Measurements from ENCODE around the gene RBM4B.
A peak's percentile ranks its signal among the peaks of the same experiment; 100 is the strongest.

Gene RBM4B

DNA sequence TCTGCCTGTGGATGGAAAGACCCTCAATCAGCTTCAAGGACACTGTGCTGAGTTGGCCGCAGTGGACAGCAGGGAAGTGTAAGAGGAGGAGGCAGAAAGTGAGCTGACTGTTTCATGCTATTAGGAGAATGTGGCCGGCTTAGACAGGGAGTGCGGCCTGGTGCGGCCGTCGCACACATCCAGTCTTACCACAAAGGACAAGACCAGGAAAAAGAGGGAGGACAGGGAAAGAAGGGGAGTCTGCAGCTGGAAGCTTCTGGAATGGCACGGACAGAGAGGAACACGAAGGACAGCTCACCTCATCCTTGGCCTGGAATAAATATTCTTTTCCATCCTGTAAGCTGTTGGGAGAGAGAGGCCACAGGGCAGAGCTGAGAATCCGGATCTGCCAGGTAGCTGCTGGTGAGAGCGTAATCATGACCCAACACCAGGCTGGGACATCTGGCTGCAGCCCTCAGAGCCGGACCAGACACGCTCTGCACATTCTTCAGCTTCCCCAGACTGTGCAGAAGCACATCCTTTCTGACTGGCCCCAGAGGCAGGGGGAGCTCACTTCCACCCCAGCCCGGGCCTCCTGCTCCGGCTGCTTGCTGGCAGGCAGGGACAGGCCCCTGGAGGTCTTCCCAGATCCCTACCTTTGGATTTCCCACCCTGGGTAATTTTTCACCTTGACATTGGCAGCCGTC, 8.6 kb upstream of the RBM4B start:
- no peak for DNase-seq

DNA sequence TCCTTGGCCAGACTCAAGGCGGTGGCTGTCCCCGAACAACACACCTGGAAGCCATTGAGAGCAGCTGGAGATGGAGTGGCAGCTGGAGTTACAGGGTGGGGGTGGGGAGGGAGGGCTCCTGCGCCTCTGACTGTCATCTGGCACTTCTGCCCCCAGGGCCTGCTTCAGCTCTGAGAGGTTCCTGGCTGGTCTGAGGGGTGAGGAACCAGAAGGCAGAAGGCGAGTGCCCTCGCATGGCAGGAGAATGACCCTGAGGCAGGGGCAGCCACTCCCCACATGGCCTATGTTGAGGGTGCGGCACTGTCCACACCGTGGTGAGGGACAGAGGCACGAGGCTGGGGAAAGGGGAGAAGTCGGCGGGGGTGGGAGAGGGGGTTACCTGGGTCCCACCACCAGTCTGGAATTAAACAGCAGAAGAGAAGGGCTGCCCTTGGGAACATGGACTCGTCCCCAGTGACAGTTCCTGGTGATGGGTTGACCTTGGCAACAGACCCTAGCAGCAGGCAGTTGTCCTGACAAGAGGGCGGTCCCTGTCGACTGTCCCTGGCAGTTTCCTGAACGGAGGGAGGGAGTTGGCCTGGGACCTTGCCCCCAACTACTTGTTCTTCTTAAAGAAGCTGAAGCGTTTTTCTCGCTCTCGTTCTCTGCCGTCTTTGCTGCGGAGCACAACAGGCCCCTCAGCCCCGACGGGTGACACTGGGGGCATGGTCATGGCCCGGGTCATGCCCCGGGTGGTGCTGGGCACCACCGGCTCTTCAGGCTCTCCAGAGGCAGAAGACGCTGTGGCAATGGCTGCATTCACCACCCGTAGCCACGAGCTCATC, 7.8 kb upstream of the RBM4B start:
- no peak for DNase-seq

DNA sequence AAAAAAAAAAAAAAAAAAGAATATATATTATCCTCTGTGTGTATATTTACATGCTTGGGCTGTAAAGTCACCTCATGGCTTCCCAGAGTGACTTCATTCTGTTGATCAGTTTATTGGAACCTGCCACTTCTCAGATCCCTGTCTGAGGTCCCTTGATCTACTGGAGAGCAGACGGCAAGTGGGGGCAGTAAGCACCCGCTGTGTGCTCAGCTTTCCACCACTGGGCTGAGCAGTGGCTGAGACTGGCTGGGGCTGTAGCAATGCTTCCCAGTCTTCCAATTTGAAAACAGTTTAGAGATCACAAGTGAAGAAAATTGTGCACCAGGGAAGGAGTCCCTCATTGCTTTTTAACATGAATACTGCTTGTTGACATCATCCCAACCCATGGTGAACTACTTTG, 6.9 kb upstream of the RBM4B start:
- no peak for DNase-seq

DNA sequence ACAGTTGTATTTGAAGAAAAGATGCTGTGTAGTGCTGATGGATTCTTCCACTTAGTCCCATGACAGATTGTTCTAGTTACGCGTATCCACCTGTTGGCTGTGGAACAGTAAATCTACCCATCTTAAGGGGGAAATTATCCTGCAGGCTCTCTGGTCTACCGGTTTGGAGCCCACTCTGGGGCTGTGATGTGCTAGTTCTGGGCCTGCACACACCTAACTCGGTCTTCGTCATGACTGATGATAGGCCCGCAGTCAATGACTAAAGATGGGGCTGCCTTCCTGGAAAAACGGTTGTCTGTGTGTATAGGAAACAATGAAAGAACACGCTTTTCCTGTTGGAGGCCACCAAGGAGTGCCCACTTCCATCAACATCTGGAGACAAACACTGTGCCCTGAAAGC, 6.2 kb upstream of the RBM4B start:
- no peak for DNase-seq

DNA sequence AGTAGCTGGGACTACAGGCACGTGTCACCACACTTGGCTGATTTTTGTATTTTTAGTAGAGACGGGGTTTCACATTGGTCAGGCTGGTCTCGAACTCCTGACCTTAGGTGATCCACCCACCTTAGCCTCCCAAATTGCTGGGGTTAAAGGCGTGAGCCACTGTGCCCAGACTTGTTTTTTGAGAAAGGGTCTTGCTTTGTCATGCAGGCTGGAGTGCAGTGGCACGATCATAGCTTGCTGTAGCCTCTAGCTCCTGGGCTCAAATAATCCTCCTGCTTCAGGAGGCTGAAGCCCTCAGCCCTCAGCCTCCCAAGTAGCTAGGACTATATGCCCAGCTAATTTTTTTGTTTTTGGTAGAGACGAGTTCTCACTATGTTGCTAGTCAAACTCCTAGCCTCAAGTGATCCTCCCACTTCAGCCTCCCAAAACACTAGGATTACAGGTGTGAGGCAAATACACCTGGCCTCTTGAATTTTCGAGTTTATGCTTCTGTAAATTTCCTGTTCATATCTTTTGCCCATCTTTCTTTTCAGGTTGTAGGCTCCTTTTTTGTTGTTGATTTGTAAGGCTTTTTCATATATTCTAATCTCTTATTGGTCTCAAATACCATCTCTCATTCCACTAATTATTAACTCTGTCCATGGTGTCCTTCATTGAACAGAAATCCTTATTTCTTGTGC, 3.4 kb upstream of the RBM4B start:
- DNase-seq, result no peak

DNA sequence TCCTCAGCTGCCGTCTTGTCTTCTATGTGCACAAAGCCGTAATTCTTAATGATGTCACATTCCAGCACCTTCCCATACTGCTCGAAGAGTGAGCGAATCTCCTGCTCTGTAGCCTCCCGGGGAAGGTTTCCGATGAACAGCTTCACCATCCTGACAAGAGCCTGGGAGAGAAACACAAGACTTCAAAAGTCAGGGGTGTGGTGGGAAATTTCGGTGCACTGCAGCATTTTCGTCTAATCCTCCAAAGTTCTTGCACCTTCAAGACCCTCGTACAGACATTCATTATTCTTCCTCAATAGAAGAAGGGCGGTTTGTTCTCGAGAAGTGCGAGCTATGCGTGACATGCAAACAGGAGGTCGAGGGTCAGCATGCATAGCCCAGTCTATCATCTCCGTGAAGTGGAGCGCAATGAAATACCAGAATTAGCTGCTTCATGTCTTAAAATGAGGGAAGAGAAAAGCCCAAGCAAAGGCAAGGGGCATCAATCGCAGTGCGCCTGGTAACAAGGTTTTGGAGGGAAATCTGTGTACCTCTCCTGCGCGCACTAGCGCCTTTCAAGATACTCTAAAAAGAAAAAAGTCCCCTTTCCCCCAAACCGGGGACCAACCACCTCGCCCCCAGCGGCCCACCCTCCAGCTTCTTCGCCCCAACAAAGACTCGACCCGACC, 622 bp downstream of the RBM4B start:
- DNase-seq, result no peak

DNA sequence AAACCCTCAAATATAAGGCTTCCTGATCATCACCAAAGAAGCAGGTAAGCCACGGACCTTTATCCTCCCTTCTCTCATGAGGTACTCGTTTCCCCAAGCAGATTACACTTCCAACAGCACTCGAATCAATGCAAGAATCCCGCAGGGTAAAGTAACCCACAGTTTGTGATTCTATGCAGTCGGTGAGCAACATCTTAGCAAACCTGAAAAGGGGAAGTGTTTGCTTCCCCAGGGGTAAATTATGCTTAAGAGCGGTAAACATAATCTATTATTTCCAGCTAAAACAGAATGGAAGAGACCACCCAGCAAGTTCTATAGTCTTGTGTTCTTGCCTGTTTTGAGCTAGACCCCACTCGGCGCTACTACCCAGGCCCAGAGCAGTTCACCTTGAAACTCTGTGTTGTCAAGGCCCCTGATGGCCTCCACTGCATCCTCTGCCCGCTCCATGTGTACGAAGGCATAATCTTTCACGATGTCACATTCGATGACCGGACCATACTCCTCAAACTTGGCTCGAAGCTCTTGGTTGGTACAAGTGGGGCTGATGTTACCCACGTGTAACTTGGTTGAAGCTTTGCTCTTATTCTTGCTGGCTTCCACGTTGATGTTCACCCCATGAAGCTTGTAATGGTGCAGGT, 1.3 kb downstream of the RBM4B start:
- DNase-seq, result no peak

DNA sequence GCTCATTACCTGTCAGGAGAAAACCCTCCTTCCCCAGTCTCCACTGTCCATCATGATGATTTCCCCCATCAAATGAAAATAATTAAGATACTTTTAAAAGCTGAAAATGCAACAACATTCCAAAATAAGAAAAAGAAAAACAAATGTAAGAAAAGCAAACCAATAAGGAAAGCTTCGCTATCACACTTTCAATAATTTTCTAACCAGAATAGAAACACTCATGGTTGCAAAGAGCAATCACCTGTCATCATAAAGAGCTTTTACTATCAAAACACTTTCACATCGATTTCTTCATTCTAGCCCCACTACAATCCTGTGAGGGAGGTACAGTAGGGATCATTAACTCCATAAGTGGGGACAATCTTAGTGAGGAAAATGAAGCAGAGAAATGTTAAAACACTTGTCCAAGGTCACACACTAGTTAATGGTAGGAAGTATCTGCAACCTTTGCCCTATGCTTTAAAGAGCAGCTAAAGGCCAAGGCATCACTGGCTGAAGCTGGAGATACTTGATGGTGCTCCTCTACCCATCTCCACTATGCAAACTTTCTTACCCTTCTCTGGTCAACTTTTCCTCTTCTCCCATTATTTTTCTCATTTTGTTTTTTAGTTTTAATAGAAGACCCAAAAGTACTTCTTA, 2.6 kb downstream of the RBM4B start:
- DNase-seq, result no peak

DNA sequence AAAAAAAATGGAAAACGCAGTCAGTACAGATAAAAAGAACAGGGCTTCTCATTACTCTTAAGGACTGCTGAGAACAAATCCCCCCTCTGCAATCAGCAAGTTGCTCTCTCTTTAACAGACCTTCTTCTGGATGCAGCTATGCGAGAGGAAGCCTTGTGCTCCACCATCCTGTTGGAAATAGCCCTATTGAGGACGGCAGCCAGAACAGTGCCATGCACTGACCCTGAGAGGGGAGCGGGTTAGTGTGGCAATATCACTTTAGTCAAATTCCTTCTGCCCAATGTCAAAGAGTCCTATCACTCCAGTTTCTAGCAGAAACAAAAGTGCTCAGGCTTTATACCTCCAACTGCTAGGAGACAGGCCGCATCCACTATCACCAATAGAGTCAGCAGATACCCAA, 6.9 kb downstream of the RBM4B start:
- no peak for DNase-seq

DNA sequence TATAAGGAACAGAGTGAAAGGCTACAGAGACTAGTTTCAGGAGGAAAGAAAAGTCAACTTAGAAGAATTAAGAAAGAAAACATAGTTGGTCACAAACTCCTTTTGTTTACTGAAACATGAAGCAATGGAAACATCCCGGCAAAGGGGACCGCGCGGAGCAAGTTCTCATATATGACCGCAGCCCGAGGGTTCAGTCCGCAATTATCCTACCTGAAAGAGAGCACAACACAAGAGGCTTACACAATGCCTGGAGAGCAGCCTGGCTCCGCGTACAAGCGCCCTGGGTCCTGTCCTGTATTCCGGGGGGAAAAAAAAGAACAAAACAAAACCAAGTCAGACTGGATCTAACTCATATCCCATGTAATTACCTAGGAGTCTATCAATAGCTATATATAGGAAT, 12.3 kb downstream of the RBM4B start:
- no peak for DNase-seq

DNA sequence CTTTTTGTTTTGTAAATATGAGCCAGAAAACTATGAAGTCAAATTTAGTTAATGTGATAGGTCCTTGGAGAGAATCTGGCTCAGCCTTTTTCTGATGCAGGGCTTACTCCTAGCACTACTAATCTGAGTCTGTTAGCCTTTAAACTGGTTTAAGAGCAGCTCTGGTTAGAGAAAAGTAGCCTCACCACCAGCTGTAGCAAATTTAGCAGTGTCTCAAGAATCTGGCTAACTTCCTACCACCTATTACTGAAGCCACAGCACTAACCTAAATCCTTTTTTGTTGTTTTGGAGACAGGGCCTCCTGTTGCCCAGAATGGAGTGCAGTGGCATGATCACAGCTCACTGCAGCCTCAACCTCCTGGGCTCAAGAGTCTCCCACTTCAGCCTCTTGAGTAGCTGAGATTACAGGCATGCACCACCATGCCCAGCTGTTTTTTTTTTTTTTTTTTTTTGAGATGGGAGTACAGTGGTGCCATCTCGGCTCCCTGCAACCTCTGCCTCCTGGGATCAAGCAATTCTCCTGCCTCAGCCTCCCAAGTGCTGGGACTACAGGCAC, 13.9 kb downstream of the RBM4B start:
- no peak for DNase-seq

DNA sequence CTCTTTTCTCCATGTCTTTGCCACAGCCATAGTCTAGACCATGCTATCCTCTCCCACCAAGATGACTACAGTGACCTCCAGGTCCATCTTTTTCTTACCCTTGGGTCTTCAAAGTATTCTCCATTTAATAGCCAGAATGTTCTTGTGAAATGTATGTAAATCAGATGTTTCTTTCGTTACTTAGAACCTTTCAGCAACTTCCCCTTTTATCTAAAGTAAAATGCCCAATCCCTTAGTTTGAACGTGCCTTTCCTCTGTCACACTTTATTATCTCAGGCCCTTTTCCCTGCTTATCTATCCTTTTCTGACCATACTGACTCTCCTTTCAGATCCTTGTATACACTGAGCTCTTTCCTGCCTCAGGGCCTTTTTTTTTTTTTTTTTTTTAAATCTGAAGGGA, 17.9 kb downstream of the RBM4B start:
- DNase-seq, result peak; percentile 43

DNA sequence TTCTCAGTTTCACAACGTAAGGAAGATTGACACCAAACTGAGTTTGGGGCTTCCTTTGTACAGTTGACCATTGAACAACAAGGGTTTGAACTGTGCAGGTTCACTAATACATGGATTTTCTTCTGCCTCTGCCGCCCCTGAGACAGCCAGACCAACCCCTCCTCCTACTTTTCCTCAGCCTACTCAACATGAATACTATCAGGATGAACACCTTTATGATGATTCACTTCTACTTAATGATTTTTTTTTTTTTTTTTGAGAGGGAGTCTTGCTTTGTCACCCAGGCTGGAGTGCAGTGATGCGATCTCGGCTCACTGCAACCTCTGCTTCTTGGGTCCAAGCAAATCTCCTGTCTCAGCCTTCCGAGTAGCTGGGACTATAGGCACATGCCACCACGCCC, 24.6 kb downstream of the RBM4B start:
- no peak for DNase-seq

DNA sequence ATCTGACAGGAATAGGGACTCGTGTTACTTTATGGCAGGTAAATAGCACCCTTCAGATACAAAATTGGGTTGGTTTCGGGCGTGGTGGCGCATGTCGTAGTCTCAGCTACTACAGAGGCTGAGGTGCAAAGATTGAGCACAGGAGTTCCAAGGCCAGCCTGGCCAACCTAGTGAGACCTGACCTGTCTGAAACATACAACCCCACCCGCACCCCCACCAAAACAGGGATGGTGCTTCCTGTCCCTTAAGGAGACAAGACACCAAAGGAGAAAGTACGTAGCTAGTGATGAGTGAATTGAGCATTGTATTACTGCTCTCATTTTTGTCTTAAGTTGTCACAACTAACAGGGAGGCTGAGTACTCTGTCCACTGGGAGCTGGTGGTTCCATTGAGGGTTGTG, 25.0 kb downstream of the RBM4B start:
- DNase-seq, result no peak

DNA sequence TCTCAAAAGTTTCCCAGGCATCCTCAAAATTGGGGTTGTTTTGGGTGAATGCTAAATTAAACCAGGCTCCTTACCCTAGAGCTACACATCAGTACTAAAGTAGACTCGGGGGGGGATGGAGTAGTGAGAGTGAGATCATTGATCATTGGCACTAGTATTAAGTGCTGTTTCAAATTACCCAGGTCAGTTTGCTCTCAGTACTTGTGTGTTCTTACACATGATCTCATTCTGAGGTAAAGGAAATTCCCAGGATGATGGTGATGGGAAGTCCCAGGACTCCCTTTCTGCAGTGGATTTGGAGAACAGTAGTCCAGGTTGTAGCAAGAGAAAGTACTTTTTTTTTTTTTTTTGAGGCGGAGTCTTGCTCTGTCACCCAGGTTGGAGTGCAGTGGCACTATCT, 26.7 kb downstream of the RBM4B start:
- no peak for DNase-seq

DNA sequence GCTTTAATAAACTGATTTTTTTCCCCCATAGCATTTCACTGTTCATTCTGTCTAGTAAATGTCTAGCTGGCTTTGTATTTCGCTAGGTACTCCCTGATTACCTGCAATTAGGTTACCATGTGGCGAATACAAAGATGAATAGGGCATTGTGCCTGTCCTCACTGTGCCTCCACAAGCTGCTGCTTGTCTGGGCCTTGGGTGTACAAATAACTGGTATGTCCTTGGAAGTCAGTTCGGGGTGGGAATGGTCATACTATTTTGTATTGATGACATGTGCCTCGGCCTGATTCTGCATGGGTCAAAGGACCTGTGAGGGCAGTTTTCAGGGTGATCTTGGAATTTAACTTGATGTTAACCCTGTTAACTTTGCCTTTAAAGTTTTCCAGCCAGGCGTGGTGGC, 27.8 kb downstream of the RBM4B start:
- no peak for DNase-seq

DNA sequence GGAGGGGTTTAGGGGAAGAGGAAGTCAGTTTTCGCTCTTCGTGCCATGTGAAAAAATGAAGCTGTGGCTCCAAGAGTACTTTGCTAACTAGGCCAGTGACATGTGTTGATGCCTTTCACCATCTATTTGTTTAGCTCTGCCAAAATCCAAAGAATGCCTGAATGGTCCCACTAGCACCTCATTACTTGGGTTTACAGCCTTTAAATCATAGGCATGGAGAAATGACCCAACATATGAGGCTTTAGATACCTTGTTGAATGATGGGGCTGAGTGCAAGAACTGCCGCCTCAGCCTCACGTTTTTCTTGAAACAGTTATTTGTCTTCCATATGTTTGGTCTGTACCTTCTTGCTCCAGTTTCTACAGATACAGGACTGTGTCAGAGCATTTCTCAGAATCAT, 30.9 kb downstream of the RBM4B start:
- no peak for DNase-seq

DNA sequence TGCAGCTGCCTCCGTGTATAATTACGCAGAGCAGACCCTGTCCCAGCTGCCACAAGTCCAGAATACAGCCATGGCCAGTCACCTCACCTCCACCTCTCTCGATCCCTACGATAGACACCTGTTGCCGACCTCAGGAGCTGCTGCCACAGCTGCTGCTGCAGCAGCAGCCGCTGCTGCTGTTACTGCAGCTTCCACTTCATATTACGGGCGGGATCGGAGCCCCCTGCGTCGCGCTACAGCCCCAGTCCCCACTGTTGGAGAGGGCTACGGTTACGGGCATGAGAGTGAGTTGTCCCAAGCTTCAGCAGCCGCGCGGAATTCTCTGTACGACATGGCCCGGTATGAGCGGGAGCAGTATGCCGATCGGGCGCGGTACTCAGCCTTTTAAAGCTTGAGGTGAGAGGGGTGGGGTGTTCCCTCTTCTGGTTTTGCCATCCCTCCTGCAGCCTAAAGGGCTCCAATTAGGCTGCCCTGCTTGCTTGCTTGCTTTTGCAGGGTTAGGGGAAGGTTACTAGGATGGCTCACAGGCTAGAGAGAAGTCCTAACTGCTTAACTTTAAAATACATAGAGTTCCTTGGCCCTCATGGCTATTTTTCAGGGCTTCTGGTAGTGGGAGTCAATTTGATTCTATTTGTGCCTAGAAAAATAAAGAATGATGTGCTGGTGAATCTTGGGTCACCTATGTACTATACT, 33.8 kb downstream of the RBM4B start:
- DNase-seq, result no peak

DNA sequence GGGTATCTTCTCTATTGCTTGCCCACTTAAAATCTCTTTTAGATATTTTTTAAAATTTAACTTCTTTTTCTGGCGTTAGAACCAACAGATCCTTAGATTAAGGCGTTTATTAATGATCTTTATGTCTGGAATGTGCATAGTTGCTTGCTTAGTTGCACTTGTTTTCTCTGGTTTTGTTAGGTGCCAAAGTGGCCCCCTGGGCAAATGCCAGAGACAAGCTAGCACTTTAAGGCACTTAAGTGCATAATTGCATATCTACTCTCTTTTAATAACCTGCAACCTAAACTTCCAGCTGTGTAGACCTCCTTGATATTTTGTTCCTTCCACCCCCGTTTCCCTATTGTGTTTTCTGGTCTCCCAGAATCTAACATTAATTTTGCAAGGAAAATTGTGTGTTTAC, 35.9 kb downstream of the RBM4B start:
- no peak for DNase-seq

DNA sequence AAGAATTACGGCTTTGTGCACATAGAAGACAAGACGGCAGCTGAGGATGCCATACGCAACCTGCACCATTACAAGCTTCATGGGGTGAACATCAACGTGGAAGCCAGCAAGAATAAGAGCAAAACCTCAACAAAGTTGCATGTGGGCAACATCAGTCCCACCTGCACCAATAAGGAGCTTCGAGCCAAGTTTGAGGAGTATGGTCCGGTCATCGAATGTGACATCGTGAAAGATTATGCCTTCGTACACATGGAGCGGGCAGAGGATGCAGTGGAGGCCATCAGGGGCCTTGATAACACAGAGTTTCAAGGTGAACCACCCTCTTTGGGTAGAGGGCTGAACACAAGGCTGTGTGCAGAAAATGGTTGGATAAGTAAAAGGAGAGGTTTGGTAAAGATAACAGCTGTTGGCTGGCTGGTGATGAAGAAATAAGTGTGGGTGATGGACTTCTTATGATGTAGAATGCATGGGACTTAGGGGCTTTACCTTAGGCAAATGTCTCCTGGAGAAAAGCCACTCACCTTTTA, 37.8 kb downstream of the RBM4B start:
- peak; percentile 52 for DNase-seq

DNA sequence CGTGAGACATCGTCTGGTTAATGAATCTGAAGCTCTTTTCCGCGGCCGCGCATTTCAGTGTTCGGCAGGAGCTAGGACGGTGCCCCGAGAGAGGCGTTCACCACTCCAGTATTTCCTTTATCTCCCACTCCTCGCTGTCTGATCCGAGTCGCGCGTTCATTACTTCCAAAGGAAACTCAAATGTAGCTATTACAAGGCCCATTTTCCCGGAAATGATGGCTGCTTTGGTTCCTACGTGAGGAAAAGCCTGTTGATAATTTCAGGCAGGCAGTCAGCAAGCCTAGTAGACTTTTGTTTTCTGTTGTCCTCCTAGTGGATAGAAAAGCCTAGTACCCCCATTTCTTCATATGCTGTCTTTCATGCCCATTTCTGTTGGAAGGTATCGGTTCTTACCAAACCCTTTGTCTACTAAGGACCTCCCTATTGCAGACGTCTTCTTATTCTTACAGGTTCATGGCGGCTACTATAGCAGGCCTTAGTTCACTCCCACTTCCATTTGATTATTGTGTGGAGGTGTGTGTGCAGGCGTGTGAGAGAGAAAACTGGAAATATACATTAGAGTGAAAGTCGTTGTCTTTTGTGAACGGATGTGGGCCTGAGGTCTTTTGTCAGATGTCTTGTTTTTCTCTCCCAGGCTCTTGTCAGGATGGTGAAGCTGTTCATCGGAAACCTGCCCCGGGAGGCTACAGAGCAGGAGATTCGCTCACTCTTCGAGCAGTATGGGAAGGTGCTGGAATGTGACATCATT, 38.4 kb downstream of the RBM4B start:
- DNase-seq, result peak; percentile 54
